ENCODE measurements around the gene UBL5.
A peak's percentile ranks its signal among the peaks of the same experiment; 100 is the strongest.
"Not testable (repeated sequence)": the region's sequence is repeated elsewhere in the genome, so short reads cannot be mapped to it uniquely, and the experiment has no call there.

The UBL5 gene

GRCh38 chr19:9834726-9835506 is 7.2 kb downstream of the UBL5 start, which contains the start of gene PIN1:
PIN1 (plus strand) TSS chr19:9835318; CDS start chr19:9835345, 27 bp downstream.
- in situ Hi-C loops (cut with MboI; ENCODE audit: low sequenced_read_pairs, unreplicated experiment): no loop called here
- DNase-seq (ENCODE audit: low spot score): peak; percentile 99
- TF ChIP-seq, protein P1, sequence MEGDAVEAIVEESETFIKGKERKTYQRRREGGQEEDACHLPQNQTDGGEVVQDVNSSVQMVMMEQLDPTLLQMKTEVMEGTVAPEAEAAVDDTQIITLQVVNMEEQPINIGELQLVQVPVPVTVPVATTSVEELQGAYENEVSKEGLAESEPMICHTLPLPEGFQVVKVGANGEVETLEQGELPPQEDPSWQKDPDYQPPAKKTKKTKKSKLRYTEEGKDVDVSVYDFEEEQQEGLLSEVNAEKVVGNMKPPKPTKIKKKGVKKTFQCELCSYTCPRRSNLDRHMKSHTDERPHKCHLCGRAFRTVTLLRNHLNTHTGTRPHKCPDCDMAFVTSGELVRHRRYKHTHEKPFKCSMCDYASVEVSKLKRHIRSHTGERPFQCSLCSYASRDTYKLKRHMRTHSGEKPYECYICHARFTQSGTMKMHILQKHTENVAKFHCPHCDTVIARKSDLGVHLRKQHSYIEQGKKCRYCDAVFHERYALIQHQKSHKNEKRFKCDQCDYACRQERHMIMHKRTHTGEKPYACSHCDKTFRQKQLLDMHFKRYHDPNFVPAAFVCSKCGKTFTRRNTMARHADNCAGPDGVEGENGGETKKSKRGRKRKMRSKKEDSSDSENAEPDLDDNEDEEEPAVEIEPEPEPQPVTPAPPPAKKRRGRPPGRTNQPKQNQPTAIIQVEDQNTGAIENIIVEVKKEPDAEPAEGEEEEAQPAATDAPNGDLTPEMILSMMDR (IDR thresholded peaks at IDR 0.05; ENCODE audit: borderline replicate concordance, control extremely low read depth, extremely low read depth, insufficient read depth, missing control alignments): peak; percentile 61

GRCh38 chr19:9835507-9835949 is 7.8 kb downstream of the UBL5 start:
- TF ChIP-seq, protein P1 (IDR thresholded peaks at IDR 0.05; ENCODE audit: borderline replicate concordance, control extremely low read depth, extremely low read depth, insufficient read depth, missing control alignments): no peak
- DNase-seq (ENCODE audit: low spot score): no peak
- in situ Hi-C loops (cut with MboI; ENCODE audit: low sequenced_read_pairs, unreplicated experiment): no loop called here

DNA sequence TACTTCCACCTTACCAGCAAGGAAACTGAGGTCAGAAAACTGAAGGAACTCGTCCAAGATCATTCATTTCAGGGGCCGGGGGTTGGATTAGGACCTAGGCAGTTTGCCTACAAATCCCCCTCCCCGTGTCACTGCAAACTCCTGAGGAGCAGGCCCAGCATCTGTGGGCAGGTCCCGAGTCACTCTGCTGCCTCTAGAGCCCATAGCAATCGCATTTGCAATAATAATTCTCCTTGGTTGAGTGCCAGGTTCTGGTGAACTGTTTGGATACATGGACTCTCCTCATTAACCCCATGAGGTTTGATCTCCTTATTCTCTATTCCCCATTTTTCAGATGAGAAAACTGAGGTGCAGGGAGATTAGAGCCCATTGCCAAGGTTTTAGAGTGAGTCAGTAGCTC is 8.3 kb downstream of the UBL5 start:
- DNase-seq (ENCODE audit: low spot score): no peak
- in situ Hi-C loops (cut with MboI; ENCODE audit: low sequenced_read_pairs, unreplicated experiment): no loop called here
- TF ChIP-seq, protein P1 (IDR thresholded peaks at IDR 0.05; ENCODE audit: borderline replicate concordance, control extremely low read depth, extremely low read depth, insufficient read depth, missing control alignments): no peak

DNA sequence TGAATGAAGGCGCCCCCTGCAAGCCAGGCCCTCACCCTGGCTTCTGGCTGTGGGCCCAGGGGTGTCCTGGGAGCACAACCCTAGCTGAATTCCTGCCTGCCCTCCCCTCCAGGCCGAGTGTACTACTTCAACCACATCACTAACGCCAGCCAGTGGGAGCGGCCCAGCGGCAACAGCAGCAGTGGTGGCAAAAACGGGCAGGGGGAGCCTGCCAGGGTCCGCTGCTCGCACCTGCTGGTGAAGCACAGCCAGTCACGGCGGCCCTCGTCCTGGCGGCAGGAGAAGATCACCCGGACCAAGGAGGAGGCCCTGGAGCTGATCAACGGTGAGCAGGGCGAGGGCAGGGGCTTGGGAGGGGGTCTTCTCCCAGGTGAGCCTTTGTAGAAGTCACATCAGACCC is 10.6 kb downstream of the UBL5 start:
- in situ Hi-C loops (cut with MboI; ENCODE audit: low sequenced_read_pairs, unreplicated experiment): no loop called here
- DNase-seq (ENCODE audit: low spot score): no peak
- TF ChIP-seq, protein P1 (IDR thresholded peaks at IDR 0.05; ENCODE audit: borderline replicate concordance, control extremely low read depth, extremely low read depth, insufficient read depth, missing control alignments): no peak

- TF ChIP-seq, protein P1 (IDR thresholded peaks at IDR 0.05; ENCODE audit: borderline replicate concordance, control extremely low read depth, extremely low read depth, insufficient read depth, missing control alignments): no peak
- DNase-seq (ENCODE audit: low spot score): no peak
- in situ Hi-C loops (cut with MboI; ENCODE audit: low sequenced_read_pairs, unreplicated experiment): no loop called here
Observed at GRCh38 chr19:9839415-9839814, 11.7 kb downstream of the UBL5 start.

GRCh38 chr19:9842834-9843625 is 15.3 kb downstream of the UBL5 start:
- in situ Hi-C loops (cut with MboI; ENCODE audit: low sequenced_read_pairs, unreplicated experiment): no loop called here
- DNase-seq (ENCODE audit: low spot score): no peak
- TF ChIP-seq, protein P1 (IDR thresholded peaks at IDR 0.05; ENCODE audit: borderline replicate concordance, control extremely low read depth, extremely low read depth, insufficient read depth, missing control alignments): no peak

DNA sequence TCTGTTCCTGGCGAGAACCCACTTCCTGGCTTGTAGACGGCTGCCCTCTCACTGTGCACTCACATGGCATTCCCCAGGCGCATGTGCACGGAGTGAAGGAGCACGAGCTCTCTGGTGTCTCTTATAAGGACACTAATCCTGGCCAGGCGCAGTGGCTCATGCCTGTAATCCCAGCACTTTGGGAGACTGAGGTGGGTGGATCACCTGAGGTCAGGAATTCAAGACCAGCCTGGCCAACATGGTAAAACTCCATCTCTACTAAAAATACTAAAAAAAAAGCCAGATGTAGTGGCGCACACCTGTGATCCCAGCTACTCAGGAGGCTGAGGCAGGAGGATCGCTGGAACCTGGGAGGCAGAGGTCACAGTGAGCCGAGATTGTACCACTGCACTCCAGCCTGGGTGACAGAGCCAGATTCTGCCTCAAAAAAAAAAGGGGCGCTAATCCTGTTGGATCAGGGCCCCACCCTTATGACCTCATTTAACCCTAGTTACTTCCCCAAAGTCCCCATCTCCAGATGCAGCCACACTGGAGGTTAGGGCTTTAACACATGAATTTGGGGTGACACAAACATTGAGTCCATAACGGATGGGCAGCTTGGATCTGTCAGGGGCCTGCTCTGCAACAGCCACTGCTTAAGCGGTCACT is 16.0 kb downstream of the UBL5 start:
- DNase-seq (ENCODE audit: low spot score); in situ Hi-C loops (cut with MboI; ENCODE audit: low sequenced_read_pairs, unreplicated experiment): not testable (repeated sequence)
